HG03139 (cell line): ENCODE results near the gene GNS.
"Not testable (repeated sequence)": the region's sequence is repeated elsewhere in the genome, so short reads cannot be mapped to it uniquely, and the experiment has no call there.

Experiments
- ATAC-seq: cut with Tn5 transposase; IDR thresholded peaks from one replicate; pipeline ENCODE4 v1.9.1; 2021; ENCODE audit not compliant: unreplicated experiment

Gene GNS

DNA sequence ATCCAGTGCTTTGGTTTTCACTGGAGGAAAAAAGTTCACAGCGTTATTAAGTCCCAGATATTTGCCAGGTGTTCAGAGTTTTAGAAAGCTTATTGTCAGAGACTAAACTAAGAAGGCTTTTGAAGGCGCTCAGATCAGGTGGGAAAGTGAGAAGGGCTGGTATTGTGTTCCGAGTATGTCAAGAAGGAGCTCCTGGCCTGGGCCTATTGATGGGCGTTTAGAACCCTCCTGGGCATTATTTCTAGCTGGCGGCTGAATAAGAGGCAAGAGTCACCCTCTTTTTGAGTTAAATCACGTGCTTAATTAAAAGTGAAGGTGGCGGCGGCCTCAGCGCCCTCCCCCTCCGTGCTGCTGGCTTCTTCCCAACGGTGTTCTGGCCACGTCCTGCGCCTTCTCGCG lies 20.9 kb upstream of the GNS start:
- ATAC-seq: no peak

DNA sequence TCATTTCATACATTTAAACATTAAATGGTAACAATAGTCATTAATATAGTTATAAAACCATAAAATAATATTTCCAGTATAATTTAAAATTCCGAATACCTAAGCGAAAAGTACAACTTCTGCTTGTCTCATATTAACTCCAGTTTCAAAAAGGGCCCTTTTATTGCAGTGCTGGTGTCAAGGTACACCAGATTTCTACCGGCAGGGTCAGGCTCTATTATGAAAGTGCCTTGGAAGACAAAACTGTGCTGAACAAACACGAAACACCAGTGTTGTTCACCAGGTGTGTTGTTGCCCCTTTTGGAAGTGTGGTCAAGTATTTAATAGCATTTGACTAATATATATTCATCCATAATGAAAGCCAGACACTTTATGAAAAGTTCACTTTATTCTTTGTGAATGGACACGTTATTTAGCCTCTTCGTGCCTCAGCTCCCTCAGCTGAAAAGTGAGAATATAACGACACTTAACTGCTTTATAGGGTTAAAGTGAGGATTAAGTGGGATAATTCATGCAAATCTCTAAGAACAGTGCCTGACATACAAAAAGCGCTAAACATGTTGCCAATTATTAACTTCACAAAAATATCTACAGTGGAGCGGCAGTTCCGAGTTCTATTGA lies 20.3 kb upstream of the GNS start:
- ATAC-seq: no peak

DNA sequence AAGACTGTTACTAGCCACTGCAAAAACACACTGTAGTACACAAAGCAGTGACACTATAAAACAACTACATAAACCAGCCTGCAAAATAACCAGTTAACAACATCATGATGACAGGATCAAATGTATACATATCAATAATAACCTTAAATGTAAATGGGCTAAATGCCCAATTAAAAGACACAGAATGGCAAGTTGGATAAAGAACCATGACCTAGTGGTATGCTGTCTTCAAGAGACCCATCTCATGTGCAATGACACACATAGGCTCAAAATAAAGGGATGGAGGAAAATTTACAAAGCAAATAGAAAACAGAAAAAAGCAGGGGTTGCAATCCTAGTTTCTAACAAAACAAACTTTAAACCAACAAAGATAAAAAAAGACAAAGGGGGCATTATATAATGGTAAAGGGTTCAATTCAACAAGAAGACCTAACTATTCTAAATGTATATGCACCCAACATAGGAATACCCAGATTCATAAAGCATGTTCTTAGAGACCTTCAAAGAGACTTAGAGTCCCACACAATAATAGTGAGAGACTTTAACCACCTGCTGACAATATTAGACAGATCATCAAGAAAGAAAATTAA lies 16.0 kb upstream of the GNS start:
- not testable (repeated sequence) for ATAC-seq

DNA sequence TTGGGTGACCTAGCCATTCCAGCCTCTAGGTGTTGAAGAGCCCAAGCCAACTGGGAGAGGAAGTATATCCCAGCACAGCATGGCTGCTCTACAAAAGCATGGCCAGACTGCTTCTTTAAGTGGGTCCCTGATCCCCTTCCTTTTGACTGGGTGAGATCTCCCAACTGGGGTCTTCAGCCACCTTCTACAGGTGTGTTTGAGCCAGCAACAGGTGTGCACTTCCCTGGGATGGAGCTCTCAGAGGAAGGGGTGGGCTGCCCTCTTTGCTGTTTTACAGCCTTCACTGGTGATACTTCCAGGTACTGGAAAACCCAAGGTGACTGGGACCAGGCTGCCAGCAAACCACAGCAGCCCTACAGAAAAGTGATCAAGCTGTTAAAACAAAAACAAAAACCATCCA lies 14.2 kb upstream of the GNS start:
- no peak for ATAC-seq

DNA sequence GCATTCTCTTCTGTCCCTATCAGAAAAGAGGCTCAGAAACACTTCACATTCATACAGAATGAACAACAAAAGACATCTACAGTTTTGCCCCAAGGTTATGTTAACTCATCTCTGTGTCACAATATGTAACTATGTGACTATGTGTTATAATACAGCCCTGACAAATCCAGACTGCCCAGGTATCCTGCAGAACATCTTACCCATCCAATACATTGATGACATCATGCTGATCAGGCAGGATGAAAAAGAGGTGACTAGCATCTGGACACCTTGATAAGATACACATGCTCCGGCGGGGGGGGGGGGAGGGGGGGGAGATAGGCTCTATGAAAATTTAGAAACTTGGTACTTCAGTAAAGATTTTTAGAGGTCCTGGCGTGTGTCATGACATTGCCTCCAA lies 8.3 kb upstream of the GNS start:
- no peak for ATAC-seq

DNA sequence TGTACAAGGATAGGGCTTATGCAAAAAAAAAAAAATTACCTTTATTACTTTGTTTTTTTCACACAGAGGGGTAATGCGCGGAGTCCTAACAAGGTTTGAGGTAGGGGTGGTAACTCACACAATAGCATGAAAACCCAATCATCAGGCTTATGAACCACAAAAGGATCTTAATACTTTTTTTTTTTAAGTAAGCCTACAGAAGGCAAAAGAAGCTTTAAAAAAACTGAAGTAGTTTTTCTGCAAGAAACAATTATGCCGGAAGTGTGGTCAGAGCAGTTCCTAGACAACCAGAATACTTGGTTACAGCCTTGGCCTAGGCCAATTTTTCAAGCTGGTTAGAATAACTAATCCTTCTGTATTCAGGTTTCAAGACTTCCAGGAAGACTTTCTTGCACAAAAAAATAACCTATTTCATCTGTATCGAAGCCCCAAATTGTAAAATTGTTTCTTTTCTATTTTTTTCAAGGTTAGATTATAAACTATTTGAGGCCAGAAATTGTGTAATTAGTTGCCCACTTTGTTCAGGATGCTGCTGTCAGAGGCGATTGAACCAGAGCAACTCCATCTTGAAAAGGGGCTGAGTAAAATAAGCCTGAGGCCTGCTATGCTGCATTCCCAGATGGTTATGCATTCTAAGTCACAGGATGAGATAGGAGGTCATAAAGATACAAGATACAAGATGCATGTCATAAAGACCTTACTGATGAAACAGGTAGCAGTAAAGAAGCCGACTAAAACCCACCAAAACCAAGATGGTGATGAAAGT lies 1.8 kb upstream of the GNS start:
- ATAC-seq: no peak

DNA sequence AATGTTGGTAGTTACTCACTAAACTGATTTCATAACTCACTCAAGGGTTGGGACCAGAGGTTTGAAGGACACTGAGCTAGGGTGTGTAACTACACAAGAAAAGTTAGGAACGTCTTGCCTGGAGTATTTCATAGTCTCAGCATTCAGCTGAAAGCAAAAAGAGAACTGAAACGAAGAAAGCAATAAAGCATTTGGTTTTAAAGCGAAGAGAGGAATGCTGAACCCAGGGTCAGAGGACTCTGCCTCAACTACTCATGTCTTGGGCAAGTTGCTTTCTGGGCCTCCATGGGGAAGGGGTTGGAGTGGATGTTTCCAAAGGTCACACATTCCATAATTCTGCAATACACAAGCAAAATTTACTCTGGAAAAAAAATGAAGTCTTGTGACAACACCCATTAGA lies 1.4 kb downstream of the GNS start:
- no peak for ATAC-seq

DNA sequence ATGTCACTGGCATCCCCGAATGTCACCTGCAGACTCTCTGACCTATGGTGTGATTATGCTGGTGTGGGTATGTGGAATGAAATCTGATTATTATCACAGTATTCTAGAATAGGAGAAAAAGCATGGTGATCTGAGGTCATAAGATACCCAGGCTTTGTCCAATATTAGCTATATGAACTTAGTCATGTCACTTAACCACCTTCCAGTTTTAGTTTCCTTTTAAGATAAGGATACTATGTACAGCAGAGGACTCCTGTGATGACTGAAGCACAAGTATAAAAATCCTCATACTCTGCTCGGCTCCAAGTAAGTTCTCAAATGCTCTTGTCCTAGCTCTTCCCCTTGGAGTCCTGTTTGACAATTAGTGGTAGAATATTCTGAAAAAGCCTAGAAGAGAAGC lies 2.8 kb downstream of the GNS start:
- no peak for ATAC-seq

DNA sequence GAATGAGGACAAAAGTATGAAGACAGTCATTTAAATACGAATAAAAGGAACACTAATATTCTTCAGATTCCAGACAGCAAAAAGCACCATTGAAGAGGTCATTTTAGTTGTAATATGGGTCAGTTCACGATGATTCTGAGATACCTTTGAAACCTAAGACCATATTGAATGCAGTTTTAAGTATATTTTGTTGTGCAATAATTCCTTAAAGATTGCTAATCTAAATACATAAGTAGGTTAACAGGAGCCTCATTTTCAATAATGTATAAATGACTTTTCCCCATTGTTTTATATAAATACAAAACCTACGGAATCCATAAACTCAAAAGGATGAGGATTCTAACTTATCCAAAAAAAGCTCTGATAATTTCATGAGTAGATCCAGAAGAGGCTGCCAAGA lies 5.8 kb downstream of the GNS start:
- ATAC-seq: no peak

DNA sequence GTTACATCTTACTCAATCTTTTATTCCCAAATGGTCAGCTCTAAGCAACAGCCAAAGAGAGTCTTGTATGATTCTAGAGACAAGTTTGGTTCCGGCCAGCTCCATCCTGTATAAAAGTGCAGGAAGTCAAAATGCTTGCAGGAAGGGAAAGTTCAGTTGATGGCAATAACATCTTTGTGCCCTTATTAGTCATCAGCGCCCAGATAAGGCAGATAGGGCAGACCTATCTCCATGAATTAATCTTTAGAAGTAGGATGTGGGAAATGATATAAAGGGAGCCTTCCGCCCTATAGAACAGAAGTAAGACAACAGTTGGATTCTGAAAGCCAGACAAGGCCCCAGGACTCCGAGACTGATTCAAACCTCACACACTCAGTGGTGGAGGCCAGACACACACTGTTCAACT lies 6.4 kb downstream of the GNS start:
- ATAC-seq: no peak

DNA sequence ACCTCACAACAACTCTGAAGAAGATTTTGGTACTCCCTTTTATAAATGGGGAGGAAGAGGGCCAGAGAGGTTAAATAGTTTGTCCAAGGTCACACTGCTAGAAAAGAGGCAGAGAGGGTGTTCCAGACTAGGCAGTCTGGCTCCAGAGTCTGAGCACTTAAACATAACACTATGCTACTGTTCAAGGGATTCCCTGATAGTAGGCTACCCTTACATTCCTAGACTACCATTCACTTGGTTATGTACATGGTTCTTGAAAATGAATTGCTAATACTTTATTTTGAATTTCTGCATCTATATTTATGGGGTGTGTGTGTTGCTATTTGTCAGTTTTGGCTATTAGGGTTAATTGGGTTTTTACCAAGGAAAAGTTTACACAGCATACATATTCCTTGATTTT lies 7.2 kb downstream of the GNS start:
- no peak for ATAC-seq

DNA sequence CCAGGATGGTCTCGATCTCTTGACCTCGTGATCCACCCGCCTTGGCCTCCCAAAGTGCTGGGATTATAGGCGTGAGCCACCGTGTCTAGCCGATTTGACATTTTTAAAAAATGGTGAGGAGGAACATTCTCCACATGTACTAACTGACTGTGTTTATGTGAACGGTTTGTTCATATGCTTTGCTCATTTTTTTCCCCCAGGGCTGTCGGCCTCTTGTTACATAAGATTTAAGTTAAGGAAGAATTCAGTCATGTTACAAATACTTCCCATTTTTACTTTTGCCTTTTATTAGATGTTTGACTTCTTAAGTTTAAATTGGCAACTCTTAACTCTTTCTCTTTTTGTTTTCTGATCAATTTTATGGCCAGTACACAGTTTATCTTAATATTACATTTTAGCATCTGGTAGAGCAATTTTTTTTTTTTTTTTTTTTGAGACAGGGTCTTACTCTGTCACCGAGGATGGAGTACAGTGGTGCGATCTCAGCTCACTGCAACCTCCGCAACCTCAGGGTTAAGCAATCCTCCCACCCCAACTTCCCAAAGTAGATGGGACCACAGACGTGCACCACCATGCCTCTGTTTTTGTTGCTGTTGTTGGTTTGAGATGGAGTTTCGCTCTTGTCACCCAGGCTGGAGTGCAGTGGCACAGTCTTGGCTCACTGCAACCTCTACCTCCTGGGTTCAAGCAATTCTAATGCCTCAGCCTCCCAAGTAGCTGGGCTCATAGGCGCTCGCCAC lies 9.6 kb downstream of the GNS start:
- no peak for ATAC-seq

DNA sequence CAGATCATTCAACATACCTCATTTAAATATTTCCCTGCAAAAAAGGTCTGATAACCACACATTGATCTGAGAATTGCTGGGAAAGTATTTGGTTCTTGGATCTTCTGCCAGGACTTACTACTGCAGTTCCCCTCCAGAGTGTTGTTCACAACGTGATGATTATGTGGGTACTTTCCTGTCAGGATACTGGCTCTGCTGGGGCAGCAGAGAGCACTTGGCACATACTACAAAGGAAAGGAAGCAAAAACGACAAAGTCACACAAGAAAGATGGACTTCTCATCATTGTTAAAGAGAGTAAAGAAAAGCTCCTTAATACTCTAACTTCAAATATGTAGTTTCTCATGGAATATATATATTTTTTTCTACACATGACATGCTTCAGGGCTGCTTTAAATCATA lies 11.5 kb downstream of the GNS start:
- no peak for ATAC-seq

DNA sequence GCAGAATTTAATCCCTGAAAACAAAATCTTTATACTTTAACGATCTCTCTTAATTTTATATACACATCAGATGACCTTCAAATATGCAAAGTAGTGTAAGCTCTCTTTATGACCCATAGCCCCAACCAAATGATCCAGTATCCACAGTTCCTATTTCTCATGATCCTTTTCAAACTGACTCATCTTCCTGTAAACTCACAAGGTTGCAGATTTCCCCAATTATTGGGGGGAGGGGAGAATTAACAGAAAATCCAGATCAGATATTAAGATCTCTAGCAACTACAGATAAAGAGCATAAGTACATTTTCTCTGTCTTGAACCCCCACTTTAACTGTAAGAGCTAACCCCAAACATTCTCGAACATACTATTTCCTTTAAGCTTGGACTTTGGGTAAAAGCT lies 12.5 kb downstream of the GNS start:
- no peak for ATAC-seq

DNA sequence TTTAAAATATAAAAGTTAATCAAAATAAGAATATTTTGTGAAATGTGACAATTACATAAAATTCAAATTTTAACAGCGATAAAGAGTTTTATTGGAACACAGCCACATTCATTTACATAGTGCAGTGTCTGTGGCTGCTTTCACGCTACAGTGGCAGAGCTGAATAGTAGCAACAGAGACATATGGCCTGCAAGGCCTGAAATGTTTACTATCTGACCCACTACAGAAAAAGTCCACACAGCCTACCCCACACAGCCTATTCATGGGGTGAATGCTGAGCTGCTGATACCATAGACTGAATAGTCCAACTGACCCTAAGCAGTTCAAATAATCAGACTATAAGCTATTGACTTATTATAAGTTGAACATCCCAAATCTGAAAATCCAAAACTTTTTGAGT lies 13.2 kb downstream of the GNS start:
- no peak for ATAC-seq

DNA sequence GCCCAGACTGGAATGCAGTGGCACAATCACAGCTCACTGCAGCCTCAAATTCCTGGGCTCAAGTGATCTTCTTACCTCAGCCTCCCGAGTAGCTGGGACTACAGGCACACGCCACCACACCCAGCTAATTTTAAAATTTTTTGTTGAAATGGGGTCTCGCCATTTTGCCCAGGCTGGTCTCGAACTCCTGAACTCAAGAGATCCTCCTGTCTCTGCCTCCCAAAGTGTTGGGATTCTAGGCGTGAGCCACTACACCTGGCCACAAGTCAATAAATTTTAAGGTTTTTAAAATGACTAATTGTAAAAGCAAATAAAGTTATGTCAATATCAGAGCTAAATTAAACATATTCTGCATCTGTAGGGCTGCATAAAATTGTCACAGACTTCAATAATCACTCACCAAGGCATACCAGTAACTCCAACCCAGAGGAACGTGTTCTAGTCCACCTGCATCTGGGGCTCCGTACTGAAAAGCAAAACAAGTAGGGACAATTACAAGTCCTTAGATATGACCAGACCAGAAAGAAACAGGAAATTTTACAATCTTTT lies 13.9 kb downstream of the GNS start:
- no peak for ATAC-seq

DNA sequence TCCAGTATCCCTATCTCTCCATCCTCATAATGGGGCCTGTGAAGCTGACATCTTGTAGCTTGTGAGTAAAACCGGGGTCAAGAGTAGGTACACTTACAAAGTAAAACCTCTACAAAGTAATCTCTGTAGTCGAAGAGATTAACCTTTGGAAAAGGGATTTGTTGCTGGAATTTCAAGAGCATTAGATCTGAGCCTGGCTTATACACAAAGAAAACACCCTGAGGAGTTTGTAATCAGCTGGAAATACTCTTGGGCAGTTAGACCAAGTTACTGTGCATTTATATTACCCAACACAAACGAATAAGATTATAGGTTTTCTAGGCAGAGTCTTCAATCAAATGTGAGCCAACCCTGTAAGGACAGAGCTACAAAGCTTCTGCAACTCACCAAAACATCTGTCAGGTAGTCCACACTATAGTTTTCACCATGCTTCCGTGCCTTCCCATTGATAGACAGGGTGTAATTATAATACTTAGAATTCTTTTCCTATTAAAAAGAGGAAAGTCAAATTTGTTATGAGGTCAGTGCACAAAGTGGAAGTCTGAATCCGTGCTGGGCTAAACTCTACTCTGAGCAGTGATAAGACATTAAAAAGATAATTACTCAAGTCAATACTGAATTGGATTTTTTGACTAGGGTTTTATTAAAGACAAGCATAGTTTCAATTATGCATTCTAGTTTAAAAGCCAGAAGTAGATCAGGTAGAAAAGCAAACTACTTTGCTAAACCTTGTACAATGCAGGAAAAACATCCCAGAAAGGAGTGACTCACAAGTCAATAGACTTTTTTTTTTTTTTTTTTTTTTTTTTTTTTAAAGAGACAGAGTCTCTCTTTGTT lies 14.6 kb downstream of the GNS start:
- ATAC-seq: no peak

DNA sequence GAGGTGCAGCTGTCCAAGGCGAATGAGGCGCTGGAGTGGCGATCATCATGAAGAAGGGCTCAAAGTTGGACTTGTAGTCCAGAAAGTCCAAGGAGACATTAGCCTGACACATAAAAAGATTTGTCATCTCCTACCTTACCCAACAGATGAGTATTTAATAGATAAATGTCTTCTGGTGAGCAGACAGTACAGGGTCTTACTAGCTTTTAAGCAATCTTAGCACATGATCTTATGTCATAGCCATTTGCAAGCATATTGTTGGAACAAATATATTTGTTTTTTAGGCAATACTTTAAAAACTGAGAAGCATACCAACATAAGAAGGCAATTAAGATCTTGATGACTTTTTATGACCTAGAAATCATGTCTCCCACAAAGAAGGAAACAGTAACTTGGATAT lies 16.0 kb downstream of the GNS start:
- no peak for ATAC-seq

DNA sequence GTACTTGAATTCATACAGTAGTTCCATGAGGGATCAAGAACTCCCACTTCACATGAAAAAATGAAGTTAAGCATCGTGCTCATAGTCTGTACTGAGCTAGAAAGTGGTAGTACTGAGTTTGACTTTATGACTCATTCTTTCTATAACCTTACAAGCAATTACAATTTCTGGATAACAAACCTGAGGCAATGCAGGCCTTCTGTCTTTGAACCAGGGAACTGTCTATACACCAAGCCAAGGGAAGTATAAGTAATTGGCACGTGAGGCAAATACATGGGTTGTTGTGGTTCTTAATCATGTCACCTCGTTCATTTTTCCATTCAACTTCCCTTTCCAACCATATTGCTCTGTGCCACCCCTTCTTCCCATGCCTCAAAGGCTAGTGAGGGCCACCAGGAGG lies 16.8 kb downstream of the GNS start:
- no peak for ATAC-seq

DNA sequence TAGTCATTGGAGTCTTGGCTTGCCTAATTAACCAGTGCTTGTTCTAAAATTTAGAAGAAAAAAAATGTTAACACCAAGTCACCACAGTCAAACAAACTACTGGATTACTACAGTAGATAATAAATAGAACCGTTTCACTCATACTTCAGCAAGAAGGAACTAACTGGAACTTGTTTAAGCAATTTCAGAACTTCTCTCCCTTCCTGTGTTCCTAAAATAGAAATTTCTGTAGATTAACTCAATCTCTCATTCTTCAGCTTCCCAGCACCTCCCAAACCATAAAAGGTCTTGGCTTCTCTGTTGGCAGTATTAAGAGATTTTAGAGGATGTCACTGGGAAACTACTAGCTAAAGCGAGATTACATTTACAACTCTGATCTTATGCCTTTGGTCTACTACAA lies 18.6 kb downstream of the GNS start:
- ATAC-seq: no peak

DNA sequence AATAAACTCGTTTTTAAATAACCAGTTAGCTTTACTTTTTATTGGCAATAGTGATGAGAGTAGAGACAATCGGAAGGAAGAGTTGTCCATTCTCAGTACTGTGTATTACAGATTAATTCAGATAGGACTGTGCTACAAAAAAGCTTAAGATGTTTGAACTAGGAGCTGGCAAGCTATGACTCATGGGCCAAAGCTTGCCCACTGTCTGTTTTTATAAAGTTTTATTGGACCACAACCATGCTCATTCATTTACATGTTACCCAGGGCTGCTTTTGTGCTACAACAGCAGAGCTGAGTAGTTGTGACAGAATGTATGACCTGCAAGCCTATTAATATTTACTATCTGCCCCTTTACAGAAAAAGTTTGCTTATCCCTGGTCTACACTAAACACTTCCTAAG lies 19.4 kb downstream of the GNS start:
- no peak for ATAC-seq
